Hepatocyte (in vitro differentiated cells): ENCODE results near the gene OPA1.

Experiments used
- CTCF ChIP-seq: fragments of 200-600 bp; sonication (generic); IDR thresholded peaks from 2 replicates; pipeline ENCODE4 v1.5.1; 2016; ENCODE audit warnings: antibody characterized with exemption, mild to moderate bottlenecking; ENCODE audit not compliant: poor library complexity
- EZH2 ChIP-seq: fragments of 200-600 bp; sonication (generic); IDR thresholded peaks from 2 replicates; pipeline ENCODE4 v1.6.1; 2016; ENCODE audit warnings: antibody characterized with exemption, mild to moderate bottlenecking, borderline replicate concordance
- EZH2phosphoT487 ChIP-seq: fragments of 200-600 bp; sonication (generic); IDR thresholded peaks from one replicate; pipeline ENCODE4 v1.6.1; 2018; ENCODE audit warnings: antibody characterized with exemption, mild to moderate bottlenecking, low read depth, moderate library complexity; ENCODE audit not compliant: unreplicated experiment, severe bottlenecking

- TF ChIP-seq EZH2 (no peak), CTCF (no peak), EZH2phosphoT487 (no peak)
These were observed 110.0 kb downstream of the OPA1 start for GRCh38 chr3:193702967-193703366.
